ENCODE data around the gene SUGCT.
"Not testable (repeated sequence)": the region's sequence is repeated elsewhere in the genome, so short reads cannot be mapped to it uniquely, and the experiment has no call there.

The SUGCT gene

GRCh38 chr7:40248681-40249080 is 113.9 kb downstream of the SUGCT start:
- Histone ChIP-seq H3K4me2 (ENCODE audit: low read length) (no peak overlapping the region), H4K20me1 (ENCODE audit: insufficient read depth, low read length) (no peaks in the 10 kb centered on the region), H3K79me2 (ENCODE audit: low read length) (no peaks in the 10 kb centered on the region), H3K27me3 (ENCODE audit: low read depth, low read length) (no peaks in the 10 kb centered on the region), H3K9me3 (ENCODE audit: insufficient read depth, low read length) (no peaks in the 10 kb centered on the region), H2AFZ (ENCODE audit: low read depth, low read length) (no peak overlapping the region), H3K9ac (ENCODE audit: low read length) (no peak overlapping the region), H3K4me3 (ENCODE audit: low read length) (no peak overlapping the region), H3K36me3 (replicated peaks; ENCODE audit: low read depth, low read length) (no peaks in the 10 kb centered on the region), H3K27ac (ENCODE audit: low read length) (no peak overlapping the region), H3K4me1 (ENCODE audit: low read length) (no peaks in the 10 kb centered on the region)
- TF ChIP-seq EZH2phosphoT487 (IDR thresholded peaks at IDR 0.05; ENCODE audit: low read depth) = no peak
- TF ChIP-seq, protein P1, sequence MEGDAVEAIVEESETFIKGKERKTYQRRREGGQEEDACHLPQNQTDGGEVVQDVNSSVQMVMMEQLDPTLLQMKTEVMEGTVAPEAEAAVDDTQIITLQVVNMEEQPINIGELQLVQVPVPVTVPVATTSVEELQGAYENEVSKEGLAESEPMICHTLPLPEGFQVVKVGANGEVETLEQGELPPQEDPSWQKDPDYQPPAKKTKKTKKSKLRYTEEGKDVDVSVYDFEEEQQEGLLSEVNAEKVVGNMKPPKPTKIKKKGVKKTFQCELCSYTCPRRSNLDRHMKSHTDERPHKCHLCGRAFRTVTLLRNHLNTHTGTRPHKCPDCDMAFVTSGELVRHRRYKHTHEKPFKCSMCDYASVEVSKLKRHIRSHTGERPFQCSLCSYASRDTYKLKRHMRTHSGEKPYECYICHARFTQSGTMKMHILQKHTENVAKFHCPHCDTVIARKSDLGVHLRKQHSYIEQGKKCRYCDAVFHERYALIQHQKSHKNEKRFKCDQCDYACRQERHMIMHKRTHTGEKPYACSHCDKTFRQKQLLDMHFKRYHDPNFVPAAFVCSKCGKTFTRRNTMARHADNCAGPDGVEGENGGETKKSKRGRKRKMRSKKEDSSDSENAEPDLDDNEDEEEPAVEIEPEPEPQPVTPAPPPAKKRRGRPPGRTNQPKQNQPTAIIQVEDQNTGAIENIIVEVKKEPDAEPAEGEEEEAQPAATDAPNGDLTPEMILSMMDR (IDR thresholded peaks at IDR 0.05; ENCODE audit: low read depth, low read length) = no peak

DNA sequence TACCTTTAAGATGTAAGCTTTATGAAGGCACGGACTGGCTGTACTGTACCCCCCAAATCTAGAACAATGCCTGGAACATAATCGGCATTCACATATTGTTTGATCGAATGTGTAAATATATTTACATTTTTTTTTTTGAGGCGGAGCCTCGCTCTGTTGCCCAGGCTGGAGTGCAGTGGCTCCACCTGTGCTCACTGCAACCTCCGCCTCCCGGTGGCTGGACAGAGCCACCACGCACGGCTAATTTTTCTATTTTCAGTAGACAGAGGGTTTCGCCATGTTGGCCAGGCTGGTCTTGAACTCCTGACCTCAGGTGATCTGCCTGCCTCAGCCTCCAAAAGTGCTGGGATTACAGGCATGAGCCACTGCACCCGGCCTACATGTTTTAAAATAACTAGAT is 118.6 kb downstream of the SUGCT start:
- H3K9me3 ChIP-seq (ENCODE audit: insufficient read depth, low read length); H3K79me2 ChIP-seq (ENCODE audit: low read length); H3K9ac ChIP-seq (ENCODE audit: low read length); H3K4me2 ChIP-seq (ENCODE audit: low read length); H3K4me1 ChIP-seq (ENCODE audit: low read length); H4K20me1 ChIP-seq (ENCODE audit: insufficient read depth, low read length); H3K36me3 ChIP-seq (replicated peaks; ENCODE audit: low read depth, low read length); H3K27ac ChIP-seq (ENCODE audit: low read length); H3K27me3 ChIP-seq (ENCODE audit: low read depth, low read length); H2AFZ ChIP-seq (ENCODE audit: low read depth, low read length); H3K4me3 ChIP-seq (ENCODE audit: low read length): not testable (repeated sequence)

DNA sequence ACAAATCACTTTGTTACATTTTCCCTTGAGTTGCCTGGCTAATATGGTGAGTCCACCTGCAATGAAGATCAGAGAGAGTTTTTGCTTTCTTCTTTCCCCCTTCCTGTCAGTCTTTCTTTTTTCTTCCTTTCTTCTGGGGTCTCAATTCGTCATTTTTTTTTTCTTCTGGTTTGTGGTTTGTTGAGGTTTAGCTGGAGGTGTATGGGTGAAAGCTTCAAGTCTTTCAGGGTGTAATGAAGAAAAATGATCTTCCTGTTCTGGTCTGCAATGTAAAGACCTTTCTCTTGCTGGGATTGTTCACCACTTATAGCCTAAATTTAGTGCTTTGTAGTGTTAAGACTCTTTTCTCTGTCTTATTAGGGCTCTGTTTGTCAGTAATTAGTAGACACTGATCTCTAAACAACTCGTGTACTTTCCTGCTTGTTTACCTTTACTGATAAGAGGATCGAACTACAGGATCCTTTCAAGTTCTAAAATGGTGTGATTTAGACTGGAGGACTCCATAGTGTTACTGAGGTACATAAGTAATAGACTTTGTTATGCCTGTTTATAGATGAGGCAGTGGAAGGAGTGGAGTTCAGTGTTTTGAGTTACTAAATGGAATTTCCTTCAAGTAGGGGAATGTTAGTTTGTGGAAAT is 129.1 kb downstream of the SUGCT start:
- no peak overlapping the region for H3K27ac ChIP-seq (ENCODE audit: low read length)
- no peaks in the 10 kb centered on the region for H3K9me3 ChIP-seq (ENCODE audit: insufficient read depth, low read length)
- H3K4me2 ChIP-seq (ENCODE audit: low read length) = no peak overlapping the region
- no peak overlapping the region for H3K9ac ChIP-seq (ENCODE audit: low read length)
- H3K4me1 ChIP-seq (ENCODE audit: low read length) = peaks cover 14% of the 10 kb centered on the region
- TF ChIP-seq EZH2phosphoT487 (IDR thresholded peaks at IDR 0.05; ENCODE audit: low read depth) = no peak
- TF ChIP-seq, protein P1 (IDR thresholded peaks at IDR 0.05; ENCODE audit: low read depth, low read length) = no peak
- no peaks in the 10 kb centered on the region for H4K20me1 ChIP-seq (ENCODE audit: insufficient read depth, low read length)
- H3K36me3 ChIP-seq (replicated peaks; ENCODE audit: low read depth, low read length) = no peaks in the 10 kb centered on the region
- H3K79me2 ChIP-seq (ENCODE audit: low read length) = no peaks in the 10 kb centered on the region
- H2AFZ ChIP-seq (ENCODE audit: low read depth, low read length) = 0 out of 2 replicates have a peak overlapping the region, but pooled peaks have one; percentile 34
- H3K27me3 ChIP-seq (ENCODE audit: low read depth, low read length) = no peaks in the 10 kb centered on the region
- no peak overlapping the region for H3K4me3 ChIP-seq (ENCODE audit: low read length)

DNA sequence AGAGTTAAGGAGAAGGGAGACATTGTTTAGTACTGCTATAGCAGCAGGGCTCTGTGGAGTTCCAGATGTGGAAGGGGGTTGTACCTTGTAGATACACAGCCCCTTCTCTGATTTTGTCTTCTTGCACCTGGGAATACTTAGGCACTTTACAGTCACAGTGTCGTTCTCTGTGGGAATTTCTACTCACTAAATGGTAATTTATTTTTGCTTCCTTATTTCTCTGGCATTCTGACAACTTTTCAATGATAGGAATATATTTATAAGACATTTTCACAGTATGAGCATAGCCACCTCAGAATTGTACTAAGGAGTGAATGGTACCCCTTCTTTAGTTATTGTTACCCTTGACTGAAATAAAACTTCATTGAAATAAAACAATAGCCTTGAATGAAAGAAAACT is 132.8 kb downstream of the SUGCT start:
- Histone ChIP-seq H3K9ac (ENCODE audit: low read length) (no peak overlapping the region), H2AFZ (ENCODE audit: low read depth, low read length) (no peak overlapping the region), H3K4me2 (ENCODE audit: low read length) (no peak overlapping the region), H4K20me1 (ENCODE audit: insufficient read depth, low read length) (no peaks in the 10 kb centered on the region), H3K36me3 (replicated peaks; ENCODE audit: low read depth, low read length) (no peaks in the 10 kb centered on the region), H3K9me3 (ENCODE audit: insufficient read depth, low read length) (no peaks in the 10 kb centered on the region), H3K4me3 (ENCODE audit: low read length) (no peak overlapping the region), H3K79me2 (ENCODE audit: low read length) (no peaks in the 10 kb centered on the region), H3K4me1 (ENCODE audit: low read length) (peaks cover 21% of the 10 kb centered on the region), H3K27ac (ENCODE audit: low read length) (no peak overlapping the region), H3K27me3 (ENCODE audit: low read depth, low read length) (no peaks in the 10 kb centered on the region)
- no peak for TF ChIP-seq EZH2phosphoT487 (IDR thresholded peaks at IDR 0.05; ENCODE audit: low read depth)
- TF ChIP-seq, protein P1 (IDR thresholded peaks at IDR 0.05; ENCODE audit: low read depth, low read length) = no peak

GRCh38 chr7:40268810-40269209 is 134.0 kb downstream of the SUGCT start:
- peaks cover 21% of the 10 kb centered on the region for H3K4me1 ChIP-seq (ENCODE audit: low read length)
- H3K4me2 ChIP-seq (ENCODE audit: low read length) = peak overlapping the region; percentile 39
- peak overlapping the region; percentile 25 for H3K4me3 ChIP-seq (ENCODE audit: low read length)
- not testable (repeated sequence) for H3K79me2 ChIP-seq (ENCODE audit: low read length); H3K9me3 ChIP-seq (ENCODE audit: insufficient read depth, low read length); H3K9ac ChIP-seq (ENCODE audit: low read length); H3K27me3 ChIP-seq (ENCODE audit: low read depth, low read length); H2AFZ ChIP-seq (ENCODE audit: low read depth, low read length); H3K36me3 ChIP-seq (replicated peaks; ENCODE audit: low read depth, low read length); H4K20me1 ChIP-seq (ENCODE audit: insufficient read depth, low read length)
- H3K27ac ChIP-seq (ENCODE audit: low read length) = peak overlapping the region; percentile 41
